ENCODE data around the gene TMEM220. TPM values are rescaled to one million over a fixed set of nuclear protein-coding genes. Genes with fewer than 3 reads are reported as not detected.
A peak's percentile ranks its signal among the peaks of the same experiment; 100 is the strongest.

Gene TMEM220
- total RNA-seq, 2 experiments from 2014 or later: 2.9 to 3.2 TPM

DNA sequence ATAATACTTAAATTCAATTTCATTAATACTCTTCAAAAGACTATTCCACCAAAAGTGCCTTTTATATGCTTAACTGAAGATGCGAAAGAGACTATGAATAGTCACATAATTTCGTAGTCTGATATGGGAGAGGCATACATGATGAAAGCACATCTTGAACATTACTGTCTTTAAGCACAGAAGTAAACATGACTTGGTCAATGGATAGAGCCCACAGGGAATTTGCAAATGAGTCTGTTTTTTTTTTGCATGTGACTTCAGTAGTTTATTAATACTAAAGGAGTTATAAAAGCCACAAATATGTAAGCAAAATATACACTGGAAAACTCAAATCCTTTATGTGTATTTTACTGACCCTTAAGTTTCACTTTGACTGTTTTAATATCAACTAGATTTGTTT is 16.5 kb downstream of the TMEM220 start:
- Histone ChIP-seq H3K27ac (ENCODE audit: low read depth in 1 of 2, low read length in 2 of 2) (no peak overlapping the region), H3K4me3 (ENCODE audit: low read length) (no peak overlapping the region), H3K36me3 (ENCODE audit: insufficient read depth, low read length) (peaks cover 44% of the 10 kb centered on the region), H3K9me3 (ENCODE audit: control insufficient read depth in 1 of 2, insufficient read depth in 1 of 2, low read length in 2 of 2) (no peaks in the 10 kb centered on the region), H3K4me1 (ENCODE audit: insufficient read depth, low read length) (no peaks in the 10 kb centered on the region), H3K27me3 (ENCODE audit: control insufficient read depth in 1 of 2, insufficient read depth in 2 of 2, low read length in 2 of 2) (no peaks in the 10 kb centered on the region)
- ChIA-PET POLR2A (no interaction called here), CTCF (no interaction called here)
- Mint-ChIP-seq H3K27ac (no peak overlapping the region), H3K4me1 (ENCODE audit: low read depth) (peaks cover 11% of the 10 kb centered on the region), H3K27me3 (no peaks in the 10 kb centered on the region), H3K36me3 (ENCODE audit: low read depth) (peaks cover 73% of the 10 kb centered on the region), H3K9me3 (no peaks in the 10 kb centered on the region), H3K4me3 (no peak overlapping the region)
- intact Hi-C loops (cut with DNase I, micrococcal nuclease): no loop called here
- TF ChIP-seq, protein P1, sequence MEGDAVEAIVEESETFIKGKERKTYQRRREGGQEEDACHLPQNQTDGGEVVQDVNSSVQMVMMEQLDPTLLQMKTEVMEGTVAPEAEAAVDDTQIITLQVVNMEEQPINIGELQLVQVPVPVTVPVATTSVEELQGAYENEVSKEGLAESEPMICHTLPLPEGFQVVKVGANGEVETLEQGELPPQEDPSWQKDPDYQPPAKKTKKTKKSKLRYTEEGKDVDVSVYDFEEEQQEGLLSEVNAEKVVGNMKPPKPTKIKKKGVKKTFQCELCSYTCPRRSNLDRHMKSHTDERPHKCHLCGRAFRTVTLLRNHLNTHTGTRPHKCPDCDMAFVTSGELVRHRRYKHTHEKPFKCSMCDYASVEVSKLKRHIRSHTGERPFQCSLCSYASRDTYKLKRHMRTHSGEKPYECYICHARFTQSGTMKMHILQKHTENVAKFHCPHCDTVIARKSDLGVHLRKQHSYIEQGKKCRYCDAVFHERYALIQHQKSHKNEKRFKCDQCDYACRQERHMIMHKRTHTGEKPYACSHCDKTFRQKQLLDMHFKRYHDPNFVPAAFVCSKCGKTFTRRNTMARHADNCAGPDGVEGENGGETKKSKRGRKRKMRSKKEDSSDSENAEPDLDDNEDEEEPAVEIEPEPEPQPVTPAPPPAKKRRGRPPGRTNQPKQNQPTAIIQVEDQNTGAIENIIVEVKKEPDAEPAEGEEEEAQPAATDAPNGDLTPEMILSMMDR (IDR thresholded peaks at IDR 0.05): no peak
- no peak for DNase-seq
- no peak for ATAC-seq (ENCODE audit: poor library complexity)

DNA sequence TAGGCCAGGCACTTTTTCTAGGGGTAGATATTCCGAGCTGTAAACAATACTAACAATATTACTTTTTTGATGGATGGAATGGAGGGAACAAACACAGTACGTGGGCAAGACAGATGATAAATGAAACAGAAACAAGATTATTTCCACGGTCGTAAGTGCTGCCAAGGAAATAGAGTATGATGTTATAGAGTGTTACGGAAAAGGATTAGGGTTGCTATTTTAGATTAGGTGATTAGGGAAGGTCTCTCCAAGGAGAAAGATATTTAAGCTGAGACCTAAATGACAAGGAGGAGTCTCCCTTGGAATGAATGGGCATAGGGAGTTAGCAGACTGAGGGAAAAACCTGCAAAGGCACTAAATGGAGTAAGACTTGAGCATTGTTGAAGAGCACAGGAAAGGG is 24.1 kb downstream of the TMEM220 start:
- H3K9me3 ChIP-seq (ENCODE audit: control insufficient read depth in 1 of 2, insufficient read depth in 1 of 2, low read length in 2 of 2): no peaks in the 10 kb centered on the region
- TF ChIP-seq, protein P1 (IDR thresholded peaks at IDR 0.05): no peak
- H3K9me3 Mint-ChIP-seq: no peaks in the 10 kb centered on the region
- H3K27me3 ChIP-seq (ENCODE audit: control insufficient read depth in 1 of 2, insufficient read depth in 2 of 2, low read length in 2 of 2): no peaks in the 10 kb centered on the region
- peak overlapping the region; percentile 95 for H3K27ac Mint-ChIP-seq
- H3K27ac ChIP-seq (ENCODE audit: low read depth in 1 of 2, low read length in 2 of 2): no peak overlapping the region
- ChIA-PET POLR2A (no interaction called here), CTCF (interaction anchor here (0.6 to 0.9 kb wide), 2 partner anchors 10 to 137 kb away, joined by 3 read pairs; no protein-coding TSS in a partner anchor)
- intact Hi-C loops (cut with DNase I, micrococcal nuclease): no loop called here
- H3K4me3 ChIP-seq (ENCODE audit: low read length): no peak overlapping the region
- H3K4me1 ChIP-seq (ENCODE audit: insufficient read depth, low read length): peaks cover 19% of the 10 kb centered on the region
- no peaks in the 10 kb centered on the region for H3K27me3 Mint-ChIP-seq
- H3K4me1 Mint-ChIP-seq (ENCODE audit: low read depth): peaks cover 67% of the 10 kb centered on the region
- no peak for DNase-seq
- peaks cover 59% of the 10 kb centered on the region for H3K36me3 ChIP-seq (ENCODE audit: insufficient read depth, low read length)
- no peak overlapping the region for H3K4me3 Mint-ChIP-seq
- ATAC-seq (ENCODE audit: poor library complexity): no peak
- H3K36me3 Mint-ChIP-seq (ENCODE audit: low read depth): peaks cover 81% of the 10 kb centered on the region

DNA sequence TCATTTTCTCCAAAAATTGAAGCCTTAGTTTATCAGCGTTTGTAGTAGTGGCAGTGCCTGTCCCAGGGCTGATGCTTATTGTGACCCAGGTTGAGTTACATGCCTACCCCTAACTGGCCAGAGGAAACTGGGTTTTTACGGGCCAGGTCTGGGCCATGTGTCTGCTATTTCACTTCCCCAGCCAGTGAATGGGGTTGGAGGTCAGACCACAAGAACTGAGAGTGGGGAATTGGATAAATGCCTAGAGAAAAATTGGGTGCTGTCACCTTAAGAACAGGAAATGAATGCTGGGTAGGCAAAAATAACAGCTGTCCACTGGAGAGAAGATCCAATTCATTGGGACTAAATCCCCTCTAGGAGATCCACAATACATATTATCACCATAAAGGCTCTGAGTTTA is 27.2 kb downstream of the TMEM220 start:
- Histone ChIP-seq H3K4me1 (ENCODE audit: insufficient read depth, low read length) (peaks cover 38% of the 10 kb centered on the region), H3K4me3 (ENCODE audit: low read length) (no peak overlapping the region), H3K36me3 (ENCODE audit: insufficient read depth, low read length) (peaks cover 30% of the 10 kb centered on the region), H3K9me3 (ENCODE audit: control insufficient read depth in 1 of 2, insufficient read depth in 1 of 2, low read length in 2 of 2) (no peaks in the 10 kb centered on the region), H3K27me3 (ENCODE audit: control insufficient read depth in 1 of 2, insufficient read depth in 2 of 2, low read length in 2 of 2) (no peaks in the 10 kb centered on the region), H3K27ac (ENCODE audit: low read depth in 1 of 2, low read length in 2 of 2) (no peak overlapping the region)
- H3K4me3 Mint-ChIP-seq: peak overlapping the region; percentile 66
- ATAC-seq (ENCODE audit: poor library complexity): no peak
- H3K27ac Mint-ChIP-seq: peak overlapping the region; percentile 95
- CTCF ChIA-PET: interaction anchor here (1.7 kb wide), 1 partner anchor 10 kb away, joined by 3 read pairs; no protein-coding TSS in a partner anchor
- no peaks in the 10 kb centered on the region for H3K27me3 Mint-ChIP-seq
- peak in 3 of 14 experiments; percentile 8 to 14 (median 10) for DNase-seq
- peaks cover 78% of the 10 kb centered on the region for H3K4me1 Mint-ChIP-seq (ENCODE audit: low read depth)
- intact Hi-C loops (cut with DNase I, micrococcal nuclease): no loop called here
- POLR2A ChIA-PET: no interaction called here
- TF ChIP-seq, protein P1 (IDR thresholded peaks at IDR 0.05): no peak
- H3K36me3 Mint-ChIP-seq (ENCODE audit: low read depth): peaks cover 73% of the 10 kb centered on the region
- H3K9me3 Mint-ChIP-seq: no peaks in the 10 kb centered on the region

All from CD4-positive, alpha-beta T cell (primary cell).